HG03575 (cell line): ENCODE measurements around the gene GREB1L.
"Not testable (repeated sequence)": the region's sequence is repeated elsewhere in the genome, so short reads cannot be mapped to it uniquely, and the experiment has no call there.

ENCODE experiments used
- ATAC-seq: cut with Tn5 transposase; IDR thresholded peaks from one replicate; pipeline ENCODE4 v1.9.1; 2021; ENCODE audit not compliant: unreplicated experiment, insufficient number of reproducible peaks, low FRiP score; ENCODE audit errors: extremely low read depth

The GREB1L gene

GRCh38 chr18:21261352-21261751 is 19.3 kb downstream of the GREB1L start:
- ATAC-seq = no peak

GRCh38 chr18:21262244-21262643 is 20.2 kb downstream of the GREB1L start:
- ATAC-seq = no peak

GRCh38 chr18:21262979-21263378 is 20.9 kb downstream of the GREB1L start:
- no peak for ATAC-seq

- no peak for ATAC-seq
Observed at GRCh38 chr18:21264651-21265050, 22.6 kb downstream of the GREB1L start.

GRCh38 chr18:21265971-21266673 is 24.1 kb downstream of the GREB1L start:
- no peak for ATAC-seq

GRCh38 chr18:21267400-21267799 is 25.4 kb downstream of the GREB1L start:
- ATAC-seq = no peak

GRCh38 chr18:21269349-21269748 is 27.3 kb downstream of the GREB1L start:
- ATAC-seq = no peak

GRCh38 chr18:21270453-21270852 is 28.4 kb downstream of the GREB1L start:
- ATAC-seq = no peak

GRCh38 chr18:21272016-21272579 is 30.1 kb downstream of the GREB1L start:
- ATAC-seq = no peak

- ATAC-seq = no peak
Observed at GRCh38 chr18:21273568-21273967, 31.5 kb downstream of the GREB1L start.

- ATAC-seq = no peak
Observed at GRCh38 chr18:21275645-21276044, 33.6 kb downstream of the GREB1L start.

- ATAC-seq = no peak
Observed at GRCh38 chr18:21277578-21277977, 35.5 kb downstream of the GREB1L start.

GRCh38 chr18:21278218-21278617 is 36.2 kb downstream of the GREB1L start:
- not testable (repeated sequence) for ATAC-seq

- no peak for ATAC-seq
Observed at GRCh38 chr18:21281603-21282002, 39.6 kb downstream of the GREB1L start.

- no peak for ATAC-seq
Observed at GRCh38 chr18:21284540-21284939, 42.5 kb downstream of the GREB1L start.

- ATAC-seq = no peak
Observed at GRCh38 chr18:21289827-21290226, 47.8 kb downstream of the GREB1L start.

- ATAC-seq = no peak
Observed at GRCh38 chr18:21291106-21291505, 49.1 kb downstream of the GREB1L start.

GRCh38 chr18:21293479-21293878 is 51.4 kb downstream of the GREB1L start:
- ATAC-seq = no peak

- ATAC-seq = no peak
Observed at GRCh38 chr18:21295101-21295500, 53.1 kb downstream of the GREB1L start.

GRCh38 chr18:21296045-21296444 is 54.0 kb downstream of the GREB1L start:
- no peak for ATAC-seq

- ATAC-seq = no peak
Observed at GRCh38 chr18:21298351-21298750, 56.3 kb downstream of the GREB1L start.
